ENCODE results near the gene TMEM106B.

- TF ChIP-seq CTCF (IDR thresholded peaks at IDR 0.05) (no peak), EP300 (IDR thresholded peaks at IDR 0.05) (no peak), POLR2A (IDR thresholded peaks at IDR 0.05) (no peak)
Observed at GRCh38 chr7:12222889-12223579, 11.9 kb downstream of the TMEM106B start.

Measured in ovary (tissue), 3 donors.